ENCODE measurements around the gene ESYT2. TPM values are rescaled to one million over a fixed set of nuclear protein-coding genes. Genes with fewer than 3 reads are reported as not detected.

ESYT2 gene
- total and polyA plus RNA-seq, 4 donors, result 4.9 to 31.7 (median 17.2) TPM

GRCh38 chr7:158726277-158726807 is 103.0 kb downstream of the ESYT2 start (continued):
- no peak for TF ChIP-seq GABPA (IDR thresholded peaks at IDR 0.05 in 1 of 2, conservative IDR thresholded peaks at IDR 0.05 in 1 of 2)
- TF ChIP-seq SP1 (IDR thresholded peaks at IDR 0.05), result no peak
- no peak for TF ChIP-seq HNF4A (conservative IDR thresholded peaks at IDR 0.05)
- TF ChIP-seq, protein P1, sequence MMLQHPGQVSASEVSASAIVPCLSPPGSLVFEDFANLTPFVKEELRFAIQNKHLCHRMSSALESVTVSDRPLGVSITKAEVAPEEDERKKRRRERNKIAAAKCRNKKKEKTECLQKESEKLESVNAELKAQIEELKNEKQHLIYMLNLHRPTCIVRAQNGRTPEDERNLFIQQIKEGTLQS (IDR thresholded peaks at IDR 0.05), result no peak

GRCh38 chr7:158725506-158725800 is 103.9 kb downstream of the ESYT2 start:
- H3K27me3 ChIP-seq (ENCODE audit: control insufficient read depth in 4 of 4, insufficient read depth in 4 of 4, low read length in 3 of 4), result no peaks in the 10 kb centered on the region
- H3K27ac ChIP-seq (ENCODE audit: low read depth in 1 of 2, low read length in 2 of 2), result no peak overlapping the region
- no peaks in the 10 kb centered on the region for H3K4me1 ChIP-seq (ENCODE audit: control insufficient read depth in 4 of 4, insufficient read depth in 4 of 4, low read length in 3 of 4)
- H3K9ac ChIP-seq (ENCODE audit: low read depth in 1 of 2, low read length in 2 of 2), result no peak overlapping the region
- H3K9me3 ChIP-seq (ENCODE audit: control insufficient read depth in 4 of 4, low read length in 3 of 4), result no peaks in the 10 kb centered on the region
- no peak for TF ChIP-seq JUND (IDR thresholded peaks at IDR 0.05)
- TF ChIP-seq HNF4A (conservative IDR thresholded peaks at IDR 0.05), result no peak
- TF ChIP-seq SP1 (IDR thresholded peaks at IDR 0.05), result no peak
- TF ChIP-seq, protein P2, sequence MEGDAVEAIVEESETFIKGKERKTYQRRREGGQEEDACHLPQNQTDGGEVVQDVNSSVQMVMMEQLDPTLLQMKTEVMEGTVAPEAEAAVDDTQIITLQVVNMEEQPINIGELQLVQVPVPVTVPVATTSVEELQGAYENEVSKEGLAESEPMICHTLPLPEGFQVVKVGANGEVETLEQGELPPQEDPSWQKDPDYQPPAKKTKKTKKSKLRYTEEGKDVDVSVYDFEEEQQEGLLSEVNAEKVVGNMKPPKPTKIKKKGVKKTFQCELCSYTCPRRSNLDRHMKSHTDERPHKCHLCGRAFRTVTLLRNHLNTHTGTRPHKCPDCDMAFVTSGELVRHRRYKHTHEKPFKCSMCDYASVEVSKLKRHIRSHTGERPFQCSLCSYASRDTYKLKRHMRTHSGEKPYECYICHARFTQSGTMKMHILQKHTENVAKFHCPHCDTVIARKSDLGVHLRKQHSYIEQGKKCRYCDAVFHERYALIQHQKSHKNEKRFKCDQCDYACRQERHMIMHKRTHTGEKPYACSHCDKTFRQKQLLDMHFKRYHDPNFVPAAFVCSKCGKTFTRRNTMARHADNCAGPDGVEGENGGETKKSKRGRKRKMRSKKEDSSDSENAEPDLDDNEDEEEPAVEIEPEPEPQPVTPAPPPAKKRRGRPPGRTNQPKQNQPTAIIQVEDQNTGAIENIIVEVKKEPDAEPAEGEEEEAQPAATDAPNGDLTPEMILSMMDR (IDR thresholded peaks at IDR 0.05; ENCODE audit: low read depth, low read length, missing input control), result no peak
- TF ChIP-seq, protein P3, sequence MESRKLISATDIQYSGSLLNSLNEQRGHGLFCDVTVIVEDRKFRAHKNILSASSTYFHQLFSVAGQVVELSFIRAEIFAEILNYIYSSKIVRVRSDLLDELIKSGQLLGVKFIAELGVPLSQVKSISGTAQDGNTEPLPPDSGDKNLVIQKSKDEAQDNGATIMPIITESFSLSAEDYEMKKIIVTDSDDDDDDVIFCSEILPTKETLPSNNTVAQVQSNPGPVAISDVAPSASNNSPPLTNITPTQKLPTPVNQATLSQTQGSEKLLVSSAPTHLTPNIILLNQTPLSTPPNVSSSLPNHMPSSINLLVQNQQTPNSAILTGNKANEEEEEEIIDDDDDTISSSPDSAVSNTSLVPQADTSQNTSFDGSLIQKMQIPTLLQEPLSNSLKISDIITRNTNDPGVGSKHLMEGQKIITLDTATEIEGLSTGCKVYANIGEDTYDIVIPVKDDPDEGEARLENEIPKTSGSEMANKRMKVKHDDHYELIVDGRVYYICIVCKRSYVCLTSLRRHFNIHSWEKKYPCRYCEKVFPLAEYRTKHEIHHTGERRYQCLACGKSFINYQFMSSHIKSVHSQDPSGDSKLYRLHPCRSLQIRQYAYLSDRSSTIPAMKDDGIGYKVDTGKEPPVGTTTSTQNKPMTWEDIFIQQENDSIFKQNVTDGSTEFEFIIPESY (IDR thresholded peaks at IDR 0.05), result no peak
- no peak for TF ChIP-seq HNF4G (IDR thresholded peaks at IDR 0.05)
- TF ChIP-seq GABPA (IDR thresholded peaks at IDR 0.05 in 1 of 2, conservative IDR thresholded peaks at IDR 0.05 in 1 of 2), result no peak
- TF ChIP-seq, protein P4, sequence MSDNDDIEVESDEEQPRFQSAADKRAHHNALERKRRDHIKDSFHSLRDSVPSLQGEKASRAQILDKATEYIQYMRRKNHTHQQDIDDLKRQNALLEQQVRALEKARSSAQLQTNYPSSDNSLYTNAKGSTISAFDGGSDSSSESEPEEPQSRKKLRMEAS (IDR thresholded peaks at IDR 0.05), result no peak
- no peak for TF ChIP-seq NR2F2 (IDR thresholded peaks at IDR 0.05)
- TF ChIP-seq RAD21 (IDR thresholded peaks at IDR 0.05), result no peak
- TF ChIP-seq REST (IDR thresholded peaks at IDR 0.05), result no peak
- no peak overlapping the region for H3K4me3 ChIP-seq (ENCODE audit: low read depth in 1 of 3, low read length in 3 of 3)
- 87% methylated on average over 4 of the region's 4 CpGs for WGBS
- no peak for DNase-seq (ENCODE audit: low spot score)
- no peaks in the 10 kb centered on the region for H3K36me3 ChIP-seq (ENCODE audit: control insufficient read depth in 4 of 4, insufficient read depth in 3 of 4, low read depth in 1 of 4, low read length in 3 of 4)
